GM20000 (cell line): Measurements from ENCODE around the gene LBX2.

Source experiments
- DNase-seq: peaks from one replicate; pipeline ENCODE4 v3.0.0; 2012; ENCODE audit warnings: low spot score
- CTCF ChIP-seq: IDR thresholded peaks from 2 replicates; pipeline ENCODE4 v1.5.1; 2012; ENCODE audit warnings: mild to moderate bottlenecking, control low read depth; ENCODE audit errors: extremely low read depth, missing control alignments

LBX2 gene

GRCh38 chr2:74448771-74449170 lies 50.6 kb downstream of the LBX2 start:
- no peak for TF ChIP-seq CTCF
- DNase-seq = no peak
